Umbilical cord (tissue), 2 donors: Measurements from ENCODE around the gene ENTREP3. TPM values are rescaled to one million over a fixed set of nuclear protein-coding genes. Genes with fewer than 3 reads are reported as not detected.
"Not testable (repeated sequence)": the region's sequence is repeated elsewhere in the genome, so short reads cannot be mapped to it uniquely, and the experiment has no call there.

Experiments
- DNase-seq: peaks from one replicate; pipeline ENCODE4 v3.0.0-alpha.2; 2015; ENCODE audit warnings: low spot score
- total RNA-seq: library from RNA; depleted of rRNA; stranded (reverse); fragments of >200 nt; gene quantifications from one replicate; pipeline ENCODE4 v1.2.3, GENCODE V29; 2014; ENCODE audit warnings: low replicate concordance; ENCODE audit not compliant: insufficient read depth

ENTREP3 gene
- total RNA-seq, 1 donor from 2014 or later: 1.2 TPM

- DNase-seq: peak; percentile 82
Observed at GRCh38 chr1:155226188-155226909, 28.9 kb downstream of the ENTREP3 start.

- DNase-seq: not testable (repeated sequence)
Observed at GRCh38 chr1:155225404-155225759, 29.9 kb downstream of the ENTREP3 start.

- DNase-seq: no peak
Observed at GRCh38 chr1:155223047-155223446, 32.2 kb downstream of the ENTREP3 start.

- DNase-seq: not testable (repeated sequence)
Observed at GRCh38 chr1:155220211-155220965, 34.9 kb downstream of the ENTREP3 start.

- peak; percentile 59 for DNase-seq
Observed at GRCh38 chr1:155219592-155220031, 35.7 kb downstream of the ENTREP3 start.

- peak; percentile 75 for DNase-seq
Observed at GRCh38 chr1:155218854-155219591, 36.3 kb downstream of the ENTREP3 start.

GRCh38 chr1:155214702-155215101, 40.6 kb downstream of the ENTREP3 start:
- DNase-seq: not testable (repeated sequence)

GRCh38 chr1:155212051-155212440, 43.2 kb downstream of the ENTREP3 start:
- not testable (repeated sequence) for DNase-seq

- DNase-seq: not testable (repeated sequence)
Observed at GRCh38 chr1:155211381-155212050, 43.8 kb downstream of the ENTREP3 start.

GRCh38 chr1:155210314-155211104, 44.8 kb downstream of the ENTREP3 start:
- DNase-seq: no peak

GRCh38 chr1:155209312-155209721, 46.0 kb downstream of the ENTREP3 start:
- DNase-seq: no peak

- DNase-seq: peak; percentile 96
Observed at GRCh38 chr1:155208541-155209311, 46.6 kb downstream of the ENTREP3 start, which contains the start of gene MTX1. Gene MTX1 (plus strand): TSS chr1:155208695. CDS start chr1:155208805, 110 bp downstream.

- DNase-seq: peak; percentile 81
Observed at GRCh38 chr1:155207806-155208540, 47.3 kb downstream of the ENTREP3 start, which contains the start of gene THBS3. Gene THBS3 (minus strand): TSS chr1:155207897. CDS start chr1:155207876, 21 bp downstream.

- peak; percentile 86 for DNase-seq
Observed at GRCh38 chr1:155206891-155207805, 48.1 kb downstream of the ENTREP3 start.

- DNase-seq: no peak
Observed at GRCh38 chr1:155205969-155206593, 49.2 kb downstream of the ENTREP3 start.

- DNase-seq: no peak
Observed at GRCh38 chr1:155205035-155205434, 50.2 kb downstream of the ENTREP3 start.

GRCh38 chr1:155202731-155203515, 52.4 kb downstream of the ENTREP3 start:
- no peak for DNase-seq
